Measurements from ENCODE around the gene HLA-DQA2.

GRCh38 chr6:32761072-32761471 lies 19.9 kb downstream of the HLA-DQA2 start:
- no peak for TF ChIP-seq NR3C1 (CRISPR knock-in tag; IDR thresholded peaks at IDR 0.05)
- TF ChIP-seq ATF2 (CRISPR knock-in tag; IDR thresholded peaks at IDR 0.05): no peak
- no peak for TF ChIP-seq ZNF121 (CRISPR knock-in tag; IDR thresholded peaks at IDR 0.05)
- no peak for TF ChIP-seq ARID5B (CRISPR knock-in tag; IDR thresholded peaks at IDR 0.05)
- no peak for TF ChIP-seq CREM (IDR thresholded peaks at IDR 0.05)
- TF ChIP-seq CREM (CRISPR knock-in tag; IDR thresholded peaks at IDR 0.05): no peak
- TF ChIP-seq ATF5 (CRISPR knock-in tag; IDR thresholded peaks at IDR 0.05; ENCODE audit: low read depth): no peak

Measured in HepG2 (cell line).